ENCODE results near the gene EPHA2.

Gene EPHA2

GRCh38 chr1:16147156-16147926 lies 8.5 kb downstream of the EPHA2 start:
- Histone ChIP-seq H3K79me2 (ENCODE audit: control insufficient read depth, insufficient read depth, low read length, unreplicated experiment) (peaks cover 71% of the 10 kb centered on the region), H3K27ac (ENCODE audit: low read depth, low read length) (peak overlapping the region; percentile 91), H3K36me3 (ENCODE audit: insufficient read depth, low read length) (peaks cover 22% of the 10 kb centered on the region; the same call in 1 of the 2 replicates), H3K27me3 (ENCODE audit: insufficient read depth, low read length) (no peaks in the 10 kb centered on the region), H3K4me1 (ENCODE audit: control insufficient read depth, insufficient read depth, low read length, unreplicated experiment) (peaks cover 73% of the 10 kb centered on the region), H2AFZ (ENCODE audit: low read length, unreplicated experiment) (no peak overlapping the region), H3K4me3 (ENCODE audit: low read depth, low read length) (peak overlapping the region; percentile 69)

- Histone ChIP-seq H3K36me3 (ENCODE audit: insufficient read depth, low read length) (peaks cover 22% of the 10 kb centered on the region; the same call in 1 of the 2 replicates), H3K27me3 (ENCODE audit: insufficient read depth, low read length) (no peaks in the 10 kb centered on the region), H3K4me1 (ENCODE audit: control insufficient read depth, insufficient read depth, low read length, unreplicated experiment) (peaks cover 73% of the 10 kb centered on the region), H2AFZ (ENCODE audit: low read length, unreplicated experiment) (no peak overlapping the region), H3K27ac (ENCODE audit: low read depth, low read length) (peak overlapping the region; percentile 91), H3K4me3 (ENCODE audit: low read depth, low read length) (peak overlapping the region; percentile 69), H3K79me2 (ENCODE audit: control insufficient read depth, insufficient read depth, low read length, unreplicated experiment) (peaks cover 71% of the 10 kb centered on the region)
These were observed 9.4 kb downstream of the EPHA2 start for GRCh38 chr1:16146279-16147155.

- peak overlapping the region; percentile 91 for H3K27ac ChIP-seq (ENCODE audit: low read depth, low read length)
- peaks cover 69% of the 10 kb centered on the region for H3K79me2 ChIP-seq (ENCODE audit: control insufficient read depth, insufficient read depth, low read length, unreplicated experiment)
- peak overlapping the region; percentile 69 for H3K4me3 ChIP-seq (ENCODE audit: low read depth, low read length)
- H3K27me3 ChIP-seq (ENCODE audit: insufficient read depth, low read length): no peaks in the 10 kb centered on the region
- H3K36me3 ChIP-seq (ENCODE audit: insufficient read depth, low read length): peaks cover 22% of the 10 kb centered on the region; the same call in 1 of the 2 replicates
- H2AFZ ChIP-seq (ENCODE audit: low read length, unreplicated experiment): no peak overlapping the region
- H3K4me1 ChIP-seq (ENCODE audit: control insufficient read depth, insufficient read depth, low read length, unreplicated experiment): peaks cover 74% of the 10 kb centered on the region
These were observed 10.1 kb downstream of the EPHA2 start for GRCh38 chr1:16145662-16146278.

GRCh38 chr1:16145030-16145661 lies 10.7 kb downstream of the EPHA2 start:
- Histone ChIP-seq H2AFZ (ENCODE audit: low read length, unreplicated experiment) (no peak overlapping the region), H3K27me3 (ENCODE audit: insufficient read depth, low read length) (no peaks in the 10 kb centered on the region), H3K4me3 (ENCODE audit: low read depth, low read length) (peak overlapping the region; percentile 69), H3K36me3 (ENCODE audit: insufficient read depth, low read length) (peaks cover 24% of the 10 kb centered on the region; the same call in 1 of the 2 replicates), H3K4me1 (ENCODE audit: control insufficient read depth, insufficient read depth, low read length, unreplicated experiment) (peaks cover 74% of the 10 kb centered on the region), H3K79me2 (ENCODE audit: control insufficient read depth, insufficient read depth, low read length, unreplicated experiment) (peaks cover 69% of the 10 kb centered on the region), H3K27ac (ENCODE audit: low read depth, low read length) (peak overlapping the region; percentile 91)

GRCh38 chr1:16144325-16145029 lies 11.4 kb downstream of the EPHA2 start:
- Histone ChIP-seq H3K4me3 (ENCODE audit: low read depth, low read length) (peak overlapping the region; percentile 69; the same call in 1 of the 2 replicates), H3K79me2 (ENCODE audit: control insufficient read depth, insufficient read depth, low read length, unreplicated experiment) (peaks cover 67% of the 10 kb centered on the region), H3K27ac (ENCODE audit: low read depth, low read length) (peak overlapping the region; percentile 91), H3K36me3 (ENCODE audit: insufficient read depth, low read length) (peaks cover 21% of the 10 kb centered on the region; the same call in 1 of the 2 replicates), H3K27me3 (ENCODE audit: insufficient read depth, low read length) (no peaks in the 10 kb centered on the region), H2AFZ (ENCODE audit: low read length, unreplicated experiment) (no peak overlapping the region), H3K4me1 (ENCODE audit: control insufficient read depth, insufficient read depth, low read length, unreplicated experiment) (peaks cover 79% of the 10 kb centered on the region)

GRCh38 chr1:16143566-16144324 lies 12.1 kb downstream of the EPHA2 start:
- Histone ChIP-seq H3K27ac (ENCODE audit: low read depth, low read length) (peak overlapping the region; percentile 91; the same call in 1 of the 2 replicates), H3K4me3 (ENCODE audit: low read depth, low read length) (no peak overlapping the region), H3K36me3 (ENCODE audit: insufficient read depth, low read length) (peaks cover 14% of the 10 kb centered on the region; the same call in 1 of the 2 replicates), H3K27me3 (ENCODE audit: insufficient read depth, low read length) (no peaks in the 10 kb centered on the region), H3K79me2 (ENCODE audit: control insufficient read depth, insufficient read depth, low read length, unreplicated experiment) (peaks cover 63% of the 10 kb centered on the region), H3K4me1 (ENCODE audit: control insufficient read depth, insufficient read depth, low read length, unreplicated experiment) (peaks cover 87% of the 10 kb centered on the region), H2AFZ (ENCODE audit: low read length, unreplicated experiment) (no peak overlapping the region)

GRCh38 chr1:16143005-16143565 lies 12.8 kb downstream of the EPHA2 start:
- no peak overlapping the region for H3K27ac ChIP-seq (ENCODE audit: low read depth, low read length)
- H3K4me3 ChIP-seq (ENCODE audit: low read depth, low read length): no peak overlapping the region
- H3K79me2 ChIP-seq (ENCODE audit: control insufficient read depth, insufficient read depth, low read length, unreplicated experiment): peaks cover 63% of the 10 kb centered on the region
- H3K27me3 ChIP-seq (ENCODE audit: insufficient read depth, low read length): no peaks in the 10 kb centered on the region
- no peak overlapping the region for H2AFZ ChIP-seq (ENCODE audit: low read length, unreplicated experiment)
- H3K36me3 ChIP-seq (ENCODE audit: insufficient read depth, low read length): peaks cover 9% of the 10 kb centered on the region; the same call in 1 of the 2 replicates
- H3K4me1 ChIP-seq (ENCODE audit: control insufficient read depth, insufficient read depth, low read length, unreplicated experiment): peaks cover 83% of the 10 kb centered on the region

- H3K36me3 ChIP-seq (ENCODE audit: insufficient read depth, low read length): peaks cover 8% of the 10 kb centered on the region; the same call in 1 of the 2 replicates
- H3K4me3 ChIP-seq (ENCODE audit: low read depth, low read length): no peak overlapping the region
- H3K27me3 ChIP-seq (ENCODE audit: insufficient read depth, low read length): no peaks in the 10 kb centered on the region
- peak overlapping the region; percentile 49; the same call in 1 of the 2 replicates for H3K27ac ChIP-seq (ENCODE audit: low read depth, low read length)
- peaks cover 77% of the 10 kb centered on the region for H3K4me1 ChIP-seq (ENCODE audit: control insufficient read depth, insufficient read depth, low read length, unreplicated experiment)
- H3K79me2 ChIP-seq (ENCODE audit: control insufficient read depth, insufficient read depth, low read length, unreplicated experiment): peaks cover 65% of the 10 kb centered on the region
- no peak overlapping the region for H2AFZ ChIP-seq (ENCODE audit: low read length, unreplicated experiment)
These were observed 13.4 kb downstream of the EPHA2 start for GRCh38 chr1:16142383-16142995.

All from ACC112 (cell line).